IPS DF 4.7 (cell line): Measurements from ENCODE around the gene ZIC1.

Experiments
- DNase-seq: peaks from one replicate; pipeline ENCODE4 v3.0.0-alpha.2; 2013; ENCODE audit warnings: low spot score; ENCODE audit errors: extremely low read depth

ZIC1 gene

GRCh38 chr3:147380387-147380951 lies 28.7 kb upstream of the ZIC1 start:
- DNase-seq: no peak

DNA sequence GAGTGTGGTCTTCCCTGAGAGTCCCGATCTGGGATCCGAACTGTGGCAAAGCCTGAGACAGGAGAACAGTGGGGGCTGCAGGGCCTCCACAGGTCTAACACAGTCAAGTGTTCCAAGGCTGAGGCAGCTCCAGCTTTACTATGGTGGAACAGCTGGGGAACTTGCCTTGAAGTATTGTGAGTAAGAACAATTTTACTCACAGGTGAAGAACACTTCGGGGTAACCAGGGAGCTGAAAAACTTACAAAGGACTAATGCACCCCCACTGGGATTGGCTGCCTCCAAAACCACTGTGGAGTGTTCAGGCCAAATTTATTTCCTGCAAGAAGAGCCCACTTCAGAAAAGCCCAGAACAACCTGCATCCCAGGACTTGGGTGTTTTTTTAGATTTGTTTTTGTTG lies 28.2 kb upstream of the ZIC1 start:
- no peak for DNase-seq

DNA sequence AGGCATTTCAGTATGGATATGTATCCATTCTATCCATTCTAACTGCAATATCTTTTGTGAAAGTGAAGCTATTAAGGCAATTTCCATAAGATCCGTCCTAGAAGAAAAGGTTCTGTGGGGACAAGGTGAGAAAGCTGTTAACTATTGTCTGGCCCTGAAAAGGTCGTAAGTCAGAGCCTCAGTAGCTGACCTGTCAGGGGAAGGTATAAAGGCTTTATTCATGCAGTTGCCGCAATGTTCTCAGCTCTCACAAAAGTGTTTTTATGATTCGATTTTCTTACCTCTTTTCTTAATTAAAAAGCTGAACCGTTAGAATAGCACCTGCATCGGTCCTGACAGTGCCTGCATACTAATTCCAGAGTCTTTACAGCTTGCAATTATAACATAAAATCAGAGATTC lies 27.6 kb upstream of the ZIC1 start:
- no peak for DNase-seq

DNA sequence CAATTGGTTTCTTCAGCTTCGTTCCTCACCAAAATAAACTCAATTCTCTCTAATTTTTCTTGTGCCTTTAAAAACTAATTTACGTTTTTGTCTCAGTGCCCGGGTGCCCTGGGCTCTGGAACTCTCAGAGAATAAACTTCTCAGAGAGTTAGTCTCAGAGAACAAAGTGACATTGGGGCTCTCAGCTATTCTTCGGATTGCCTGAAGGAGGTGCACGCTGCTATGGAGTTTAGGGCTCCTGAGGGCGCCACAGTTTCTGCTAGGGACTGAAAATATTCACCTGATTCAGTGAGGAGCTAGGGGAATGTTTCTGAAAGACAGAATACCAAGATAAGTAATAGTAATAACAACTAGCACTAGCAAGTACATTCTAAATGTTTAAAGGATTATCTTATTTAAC lies 25.5 kb upstream of the ZIC1 start:
- DNase-seq: no peak

DNA sequence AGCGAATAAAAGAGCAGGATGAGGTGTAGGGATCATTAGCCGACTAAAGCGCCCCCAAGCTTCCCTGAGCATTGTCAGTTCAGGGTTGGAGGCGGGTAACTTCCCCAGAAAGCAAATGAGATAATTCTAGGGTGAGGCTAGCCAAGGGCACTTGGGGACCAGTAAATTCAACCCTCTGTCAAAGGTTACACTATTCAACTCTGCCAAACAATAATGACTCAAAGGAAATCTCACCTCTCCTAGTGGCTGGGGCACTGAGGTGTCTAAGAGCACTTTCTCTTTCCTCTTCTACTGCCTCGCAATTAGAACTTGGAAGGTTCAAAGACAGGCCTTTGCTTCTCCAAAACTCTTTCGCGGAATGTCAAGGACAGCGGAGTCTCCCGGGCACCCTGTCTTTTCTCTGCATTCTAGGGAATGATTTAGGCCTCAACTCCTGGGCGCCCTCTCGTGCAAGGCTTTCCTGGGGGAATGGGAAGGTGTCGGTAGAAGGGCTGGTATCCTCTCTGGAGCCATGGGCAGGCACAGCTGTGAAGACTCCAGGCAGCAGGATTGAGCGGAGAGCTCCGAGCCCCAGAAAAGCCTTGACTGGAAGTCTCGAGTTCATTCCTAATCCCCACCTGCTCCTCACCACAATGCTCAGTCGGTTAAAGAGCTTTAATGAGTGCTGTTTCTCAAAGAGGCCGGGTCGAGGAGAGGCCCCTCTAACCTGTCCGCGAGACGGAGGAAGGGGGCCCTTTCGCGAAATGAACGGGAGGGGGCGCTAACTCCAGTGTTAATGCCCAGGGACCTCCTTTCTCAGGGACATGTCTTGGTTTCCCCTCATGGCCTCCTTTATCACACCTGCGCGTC lies 24.7 kb upstream of the ZIC1 start:
- no peak for DNase-seq

- no peak for DNase-seq
Observed at GRCh38 chr3:147385059-147386012, 23.8 kb upstream of the ZIC1 start.

DNA sequence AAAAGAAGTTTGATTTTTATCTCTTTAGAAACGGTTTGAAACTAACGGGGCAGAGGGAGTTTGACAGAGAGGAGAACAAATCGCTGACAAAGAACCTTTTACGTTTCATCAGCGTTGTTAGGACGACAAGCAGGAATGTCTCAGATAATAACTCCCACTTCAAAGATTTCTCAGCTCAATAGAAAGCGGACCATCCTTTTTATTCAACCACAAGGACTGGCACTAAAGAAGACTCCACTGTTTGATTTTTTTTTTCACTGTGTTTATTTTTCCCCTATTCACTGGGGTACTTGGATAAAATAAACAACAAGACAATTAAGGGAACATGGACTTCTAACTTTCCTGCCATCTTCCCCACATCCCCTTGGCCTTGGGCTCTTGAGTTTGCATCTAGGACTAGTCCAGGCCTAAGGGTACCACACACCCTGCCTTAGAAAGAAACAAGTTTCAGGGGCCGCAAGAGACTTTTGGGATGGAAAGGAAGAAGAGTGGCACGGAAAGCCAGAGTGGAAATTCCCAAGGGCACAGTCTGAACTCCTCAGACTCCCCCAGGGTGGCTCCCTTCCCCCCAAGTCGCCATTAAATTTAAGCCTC lies 21.8 kb upstream of the ZIC1 start:
- DNase-seq: no peak

DNA sequence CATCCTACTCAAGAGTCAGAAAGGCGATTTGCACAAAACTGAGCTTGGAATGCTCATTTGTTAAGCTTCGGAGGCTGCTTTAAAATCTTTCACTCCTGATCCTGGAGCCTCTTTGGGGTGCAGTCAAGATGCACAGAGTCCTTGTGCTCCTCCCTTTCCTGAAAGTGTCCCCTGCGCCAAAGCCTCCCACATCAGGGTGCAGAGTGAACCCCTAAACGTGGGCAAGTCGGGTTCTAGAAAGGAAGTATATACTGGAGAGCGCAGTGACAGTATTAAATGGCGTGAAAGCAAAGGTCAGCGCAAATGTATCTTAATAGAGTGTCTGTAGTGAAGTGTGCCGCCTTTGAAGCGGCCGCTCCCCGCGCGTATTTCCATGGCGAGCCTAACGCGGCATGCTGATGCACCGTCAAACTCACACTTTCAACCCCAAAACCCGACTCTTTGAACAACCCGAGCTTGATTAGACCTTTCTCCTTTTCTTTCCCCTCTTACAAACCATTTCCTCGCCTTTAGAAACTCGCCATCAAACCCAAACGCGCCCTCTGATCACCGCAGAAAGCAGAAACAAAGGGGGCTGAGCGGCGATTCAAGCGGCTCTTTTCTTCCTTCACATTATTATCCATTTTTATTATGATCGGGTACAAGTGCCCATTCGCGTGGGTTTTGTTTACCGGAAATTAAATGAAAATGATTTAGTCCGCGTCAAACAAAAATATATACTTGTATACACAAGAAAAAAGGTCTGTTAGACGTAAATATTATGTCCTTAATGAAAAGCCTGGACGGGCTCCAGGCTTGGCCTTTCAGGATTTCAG lies 21.1 kb upstream of the ZIC1 start:
- DNase-seq: no peak

- DNase-seq: no peak
Observed at GRCh38 chr3:147388700-147389580, 20.2 kb upstream of the ZIC1 start.

GRCh38 chr3:147389717-147390116 lies 19.4 kb upstream of the ZIC1 start:
- no peak for DNase-seq

DNA sequence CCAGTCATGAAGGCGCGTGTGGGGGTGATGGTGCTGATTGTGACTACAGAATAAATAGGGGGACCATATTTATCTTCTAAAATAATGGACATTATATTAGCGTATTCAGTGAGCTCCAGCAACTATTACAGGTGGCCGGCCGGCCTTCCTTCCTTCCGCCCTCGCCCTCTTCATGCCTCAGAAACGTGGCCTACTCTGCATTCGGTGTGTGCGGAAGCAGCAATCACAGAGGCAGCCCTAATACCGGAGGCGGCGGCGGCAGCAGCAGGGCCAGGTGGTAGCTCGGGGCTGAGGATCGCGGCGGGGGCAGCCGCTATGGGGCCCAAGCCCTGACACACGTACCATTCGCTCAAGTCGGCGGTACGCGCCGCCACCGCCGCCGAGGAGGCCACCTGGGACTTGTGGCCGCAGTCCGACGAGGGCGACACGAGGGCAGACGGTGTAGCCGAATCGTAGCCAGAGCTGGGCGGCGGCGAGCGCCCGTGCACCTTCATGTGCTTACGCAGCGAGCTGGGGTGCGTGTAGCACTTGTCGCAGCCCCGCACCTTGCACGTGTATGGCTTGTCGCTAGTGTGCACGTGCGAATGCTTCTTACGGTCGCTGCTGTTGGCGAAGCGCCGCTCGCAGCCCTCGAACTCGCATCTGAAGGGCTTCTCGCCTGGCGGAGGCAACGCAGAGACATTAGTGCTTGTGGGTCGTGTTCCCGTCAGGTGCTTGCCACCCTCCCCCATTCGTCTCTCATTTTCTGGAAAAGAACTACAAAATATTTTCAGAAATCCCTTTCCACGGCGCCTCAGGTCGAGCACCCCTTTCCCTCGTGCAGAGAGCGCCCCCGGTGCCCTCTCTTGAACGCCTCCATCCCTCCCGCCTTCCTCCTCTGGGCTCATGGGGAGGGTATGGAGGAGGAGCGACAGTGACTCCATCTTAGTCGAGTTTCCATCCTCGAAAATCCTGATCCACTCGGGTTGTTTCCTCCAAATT lies 18.3 kb upstream of the ZIC1 start:
- DNase-seq: no peak

DNA sequence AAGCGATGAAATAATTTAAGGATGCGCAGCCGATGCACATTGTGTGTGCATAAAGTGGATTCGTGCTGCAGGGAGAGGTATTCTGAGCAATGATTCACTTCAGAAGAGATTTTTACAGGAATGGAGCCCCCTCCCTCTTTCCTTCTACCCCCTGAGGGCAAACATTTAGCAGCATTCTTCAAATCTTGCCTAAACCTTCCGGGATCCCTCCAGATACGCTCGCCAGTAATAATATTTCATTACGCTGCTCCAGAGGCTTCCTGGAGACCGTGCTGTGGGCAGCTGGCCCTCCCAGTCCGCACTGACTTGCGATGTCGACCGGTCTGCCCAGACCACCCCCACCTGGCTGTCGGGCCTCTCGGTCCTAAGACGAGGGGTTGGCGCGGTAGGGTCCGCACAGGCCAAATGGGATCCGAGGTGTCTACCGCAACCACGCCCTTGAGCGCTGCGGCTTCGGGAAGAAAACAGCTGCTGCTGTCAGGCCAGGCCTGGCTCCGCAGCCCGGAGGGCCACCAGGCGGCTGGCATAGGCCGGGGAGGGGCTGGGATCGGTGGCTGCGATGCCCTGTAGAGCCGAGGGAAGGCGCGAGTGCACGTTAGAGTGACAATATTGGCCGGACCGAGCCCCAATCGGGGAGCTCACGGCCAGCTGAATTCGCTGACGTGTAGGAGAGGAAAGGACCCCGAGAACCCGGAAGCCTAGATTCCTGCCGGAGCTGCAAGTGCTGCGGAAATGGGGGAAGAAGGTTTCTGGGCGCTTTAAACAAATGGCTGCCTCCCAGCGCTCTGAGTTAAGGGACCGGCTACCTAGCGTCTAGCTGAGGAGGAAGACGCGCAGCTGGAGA lies 17.2 kb upstream of the ZIC1 start:
- no peak for DNase-seq

- no peak for DNase-seq
Observed at GRCh38 chr3:147392625-147392946, 16.6 kb upstream of the ZIC1 start.

GRCh38 chr3:147393261-147393942 lies 15.8 kb upstream of the ZIC1 start:
- no peak for DNase-seq

- no peak for DNase-seq
Observed at GRCh38 chr3:147393943-147394883, 15.0 kb upstream of the ZIC1 start.

GRCh38 chr3:147394884-147395225 lies 14.3 kb upstream of the ZIC1 start:
- no peak for DNase-seq
